Measurements from ENCODE around the gene TBC1D23. TPM values are rescaled to one million over a fixed set of nuclear protein-coding genes. Genes with fewer than 3 reads are reported as not detected.

Gene TBC1D23
- total and polyA plus RNA-seq, 4 donors: 8.7 to 30.3 (median 17.8) TPM

GRCh38 chr3:100306695-100307094 lies 45.9 kb downstream of the TBC1D23 start:
- H3K4me1 ChIP-seq (ENCODE audit: control insufficient read depth in 4 of 4, insufficient read depth in 4 of 4, low read length in 3 of 4): peaks cover 0 to 15% (median 3%) of the 10 kb centered on the region in 4 donors
- H3K4me3 ChIP-seq (ENCODE audit: low read depth in 1 of 3, low read length in 3 of 3): no peak overlapping the region
- DNase-seq (ENCODE audit: low spot score): no peak
- peaks cover 5 to 33% (median 16%) of the 10 kb centered on the region in 4 donors for H3K36me3 ChIP-seq (ENCODE audit: control insufficient read depth in 4 of 4, insufficient read depth in 3 of 4, low read depth in 1 of 4, low read length in 3 of 4)
- TF ChIP-seq HNF4G (IDR thresholded peaks at IDR 0.05) (no peak), ZBTB33 (IDR thresholded peaks at IDR 0.05) (no peak), YY1 (IDR thresholded peaks at IDR 0.05) (no peak), CTCF (IDR thresholded peaks at IDR 0.05; ENCODE audit: low read depth, low read length, missing input control) (no peak), HNF4A (conservative IDR thresholded peaks at IDR 0.05) (no peak), FOXA1 (IDR thresholded peaks at IDR 0.05) (no peak), MAX (IDR thresholded peaks at IDR 0.05) (no peak), TAF1 (conservative IDR thresholded peaks at IDR 0.05) (no peak), RXRA (IDR thresholded peaks at IDR 0.05) (no peak), NR2F2 (IDR thresholded peaks at IDR 0.05) (no peak)
- no peak overlapping the region for H3K27ac ChIP-seq (ENCODE audit: low read depth in 1 of 2, low read length in 2 of 2)
- 94% methylated on average over 1 of the region's 1 CpG for WGBS
- H3K9ac ChIP-seq (ENCODE audit: low read depth in 1 of 2, low read length in 2 of 2): no peak overlapping the region
- H3K27me3 ChIP-seq (ENCODE audit: control insufficient read depth in 4 of 4, insufficient read depth in 4 of 4, low read length in 3 of 4): no peaks in the 10 kb centered on the region
- no peaks in the 10 kb centered on the region for H3K9me3 ChIP-seq (ENCODE audit: control insufficient read depth in 4 of 4, low read length in 3 of 4)

GRCh38 chr3:100310355-100310965 lies 49.7 kb downstream of the TBC1D23 start:
- WGBS: 89% methylated on average over 3 of the region's 3 CpGs
- no peaks in the 10 kb centered on the region for H3K27me3 ChIP-seq (ENCODE audit: control insufficient read depth in 4 of 4, insufficient read depth in 4 of 4, low read length in 3 of 4)
- H3K4me1 ChIP-seq (ENCODE audit: control insufficient read depth in 4 of 4, insufficient read depth in 4 of 4, low read length in 3 of 4): peaks cover 0 to 15% (median 3%) of the 10 kb centered on the region in 4 donors
- H3K27ac ChIP-seq (ENCODE audit: low read depth in 1 of 2, low read length in 2 of 2): no peak overlapping the region
- no peak overlapping the region for H3K9ac ChIP-seq (ENCODE audit: low read depth in 1 of 2, low read length in 2 of 2)
- no peak overlapping the region for H3K4me3 ChIP-seq (ENCODE audit: low read depth in 1 of 3, low read length in 3 of 3)
- no peak for TF ChIP-seq SP1 (IDR thresholded peaks at IDR 0.05)
- TF ChIP-seq GABPA (IDR thresholded peaks at IDR 0.05 in 1 of 2, conservative IDR thresholded peaks at IDR 0.05 in 1 of 2): no peak
- DNase-seq (ENCODE audit: low spot score): no peak
- peaks cover 5 to 26% (median 12%) of the 10 kb centered on the region in 4 donors for H3K36me3 ChIP-seq (ENCODE audit: control insufficient read depth in 4 of 4, insufficient read depth in 3 of 4, low read depth in 1 of 4, low read length in 3 of 4)
- H3K9me3 ChIP-seq (ENCODE audit: control insufficient read depth in 4 of 4, low read length in 3 of 4): no peaks in the 10 kb centered on the region

GRCh38 chr3:100311011-100311410 lies 50.2 kb downstream of the TBC1D23 start:
- 25% methylated on average over 2 of the region's 2 CpGs for WGBS
- DNase-seq (ENCODE audit: low spot score): no peak
- Histone ChIP-seq H3K4me1 (ENCODE audit: control insufficient read depth in 4 of 4, insufficient read depth in 4 of 4, low read length in 3 of 4) (peaks cover 0 to 15% (median 3%) of the 10 kb centered on the region in 4 donors), H3K9ac (ENCODE audit: low read depth in 1 of 2, low read length in 2 of 2) (no peak overlapping the region), H3K4me3 (ENCODE audit: low read depth in 1 of 3, low read length in 3 of 3) (no peak overlapping the region), H3K27ac (ENCODE audit: low read depth in 1 of 2, low read length in 2 of 2) (no peak overlapping the region), H3K36me3 (ENCODE audit: control insufficient read depth in 4 of 4, insufficient read depth in 3 of 4, low read depth in 1 of 4, low read length in 3 of 4) (peaks cover 5 to 25% (median 13%) of the 10 kb centered on the region in 4 donors), H3K9me3 (ENCODE audit: control insufficient read depth in 4 of 4, low read length in 3 of 4) (no peaks in the 10 kb centered on the region), H3K27me3 (ENCODE audit: control insufficient read depth in 4 of 4, insufficient read depth in 4 of 4, low read length in 3 of 4) (no peaks in the 10 kb centered on the region)
- TF ChIP-seq EGR1 (IDR thresholded peaks at IDR 0.05; ENCODE audit: low read depth in 2 of 2): no peak
- TF ChIP-seq MAX (IDR thresholded peaks at IDR 0.05): no peak
- no peak for TF ChIP-seq YY1 (IDR thresholded peaks at IDR 0.05)
- no peak for TF ChIP-seq NR2F2 (IDR thresholded peaks at IDR 0.05)

All from liver (tissue), 9 donors.